Erythroblast (primary cell): ENCODE results near the gene MON1B.

Experiments used
- DNase-seq, 2 experiments: peaks; one replicate each; lab custom pipeline; 2025; lab: John Stamatoyannopoulos, UW
- GATA1 ChIP-seq: IDR thresholded peaks from 2 replicates; pipeline ENCODE4 v1.6.1; 2011; ENCODE audit warnings: low read depth, mild to moderate bottlenecking, control low read depth, low read length, moderate library complexity
- POLR2A ChIP-seq: IDR thresholded peaks from 2 replicates; pipeline ENCODE4 v1.6.1; 2011; ENCODE audit warnings: mild to moderate bottlenecking, low read length

The MON1B gene

DNA sequence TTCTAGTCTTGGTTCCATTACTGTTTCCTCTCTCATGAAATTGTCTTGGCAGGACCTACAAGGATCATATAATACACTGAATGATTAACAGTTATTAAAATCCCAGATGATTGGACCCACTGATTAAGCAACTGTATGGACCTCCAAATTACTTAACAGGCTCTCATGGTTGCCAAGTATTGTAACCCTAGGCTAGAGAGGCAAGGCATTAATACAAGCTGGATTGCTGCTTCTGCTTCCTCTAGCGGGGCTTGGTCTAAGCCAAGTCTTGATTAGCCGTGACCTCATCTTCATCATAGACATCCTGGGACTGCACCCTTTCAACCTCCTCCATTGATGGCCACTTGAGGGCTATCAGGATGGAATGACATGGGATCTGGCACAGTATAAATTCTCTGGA is 55.2 kb downstream of the MON1B start:
- DNase-seq: no peak
- TF ChIP-seq POLR2A: no peak
- no peak for TF ChIP-seq GATA1

DNA sequence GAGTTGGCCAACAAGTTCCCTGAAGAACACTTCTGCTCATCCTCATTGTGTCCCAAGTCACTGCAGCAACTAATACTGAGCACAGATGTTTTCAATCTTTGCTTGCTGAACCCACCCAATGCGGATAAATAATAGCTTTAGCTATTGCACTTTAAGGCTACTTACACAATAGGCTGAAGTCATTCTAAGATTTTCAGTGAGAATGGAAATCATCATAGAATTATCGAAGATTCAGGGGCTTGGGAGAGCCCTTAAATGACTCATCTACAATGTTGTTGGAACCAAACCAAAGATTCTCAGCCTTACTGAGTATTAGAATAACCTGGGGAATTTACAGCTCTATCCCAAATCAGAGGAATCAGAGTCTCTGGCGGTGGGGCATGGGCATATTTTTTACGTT is 59.4 kb downstream of the MON1B start:
- DNase-seq: no peak
- no peak for TF ChIP-seq POLR2A
